Stimulated activated CD8-positive, alpha-beta memory T cell treated with anti-CD3 and anti-CD28 coated beads, Interleukin-4, amount 100 ng/mL, for 24 hours (primary cell): ENCODE data around the gene SMARCA4.
"Not testable (repeated sequence)": the region's sequence is repeated elsewhere in the genome, so short reads cannot be mapped to it uniquely, and the experiment has no call there.

ENCODE experiments used
- DNase-seq: peaks from one replicate; pipeline ENCODE4 v3.0.0-alpha.2; 2020; ENCODE audit warnings: low read depth

The SMARCA4 gene

DNA sequence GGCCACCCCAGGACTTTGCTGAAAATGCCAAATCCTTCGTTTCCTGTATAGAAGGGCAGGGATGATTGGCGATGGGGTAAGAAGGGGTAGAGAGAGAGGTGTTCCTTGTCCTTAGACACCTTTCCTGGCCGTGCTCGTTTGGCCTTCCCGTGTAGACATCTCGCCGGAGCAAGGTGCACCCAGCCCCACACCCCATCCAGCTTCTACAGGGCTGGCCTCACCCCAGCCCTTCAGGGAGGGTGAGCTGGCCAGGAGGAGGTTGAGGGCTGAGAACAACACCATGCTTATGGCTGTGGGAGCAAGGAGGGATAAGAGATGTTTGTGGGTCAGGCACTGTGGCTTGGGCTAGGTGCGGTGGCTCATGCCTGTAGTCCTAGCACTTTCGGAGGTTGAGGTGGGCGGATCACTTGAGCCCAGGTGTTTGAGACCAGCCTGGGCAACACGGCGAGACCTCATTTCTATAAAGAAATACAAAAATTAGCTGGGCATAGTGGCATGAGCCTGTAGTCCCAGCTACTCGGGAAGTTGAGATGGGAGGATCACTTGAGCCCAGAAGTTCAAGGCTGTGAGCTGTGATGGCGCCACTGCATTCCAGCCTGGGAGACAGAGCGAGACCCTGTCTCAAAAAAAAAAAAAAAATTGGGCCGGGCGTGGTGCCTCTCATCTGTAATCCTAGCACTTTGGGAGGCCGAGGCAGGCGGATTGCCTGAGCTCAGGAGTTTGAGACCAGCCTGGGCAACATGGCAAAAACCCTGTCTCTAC, 15.5 kb downstream of the SMARCA4 start:
- no peak for DNase-seq

DNA sequence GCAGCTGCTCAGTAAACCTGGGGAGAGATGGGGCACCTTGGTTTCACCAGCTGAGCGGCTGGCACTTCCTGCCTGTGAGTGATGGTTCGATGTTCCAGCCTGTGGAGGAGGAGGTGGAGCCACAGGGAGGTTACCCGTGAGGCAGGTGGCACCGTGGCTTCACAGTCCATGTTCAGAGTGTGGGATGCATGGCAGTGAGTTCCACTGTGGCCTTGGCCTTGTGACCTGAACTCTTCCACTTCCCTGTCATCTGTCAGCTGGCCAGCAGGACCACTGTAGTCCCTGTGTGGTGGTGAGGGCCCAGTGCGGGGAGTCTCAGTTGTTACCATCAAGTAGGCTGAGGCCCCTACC, 16.9 kb downstream of the SMARCA4 start:
- no peak for DNase-seq

DNA sequence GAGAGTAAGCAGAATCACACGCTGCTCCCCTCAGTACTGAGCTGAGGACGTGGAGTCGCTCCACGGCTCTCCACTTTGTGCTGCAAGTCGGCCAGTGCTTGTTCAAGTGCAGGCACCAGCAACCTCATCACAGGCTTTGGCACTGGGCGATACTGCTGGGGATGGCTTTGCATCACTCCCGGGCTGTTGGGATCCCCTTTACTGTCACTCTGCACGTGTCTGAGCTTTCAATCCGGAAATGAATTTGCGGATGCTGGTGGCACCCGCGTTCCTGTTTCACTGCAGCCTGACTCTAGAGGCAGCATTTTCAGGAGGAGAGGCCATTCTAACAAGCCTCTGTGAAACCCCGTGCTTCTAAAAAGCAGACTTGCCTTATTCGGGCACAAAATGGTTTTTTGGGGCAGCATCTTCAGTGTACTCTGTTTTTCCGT, 19.1 kb downstream of the SMARCA4 start:
- DNase-seq: no peak

DNA sequence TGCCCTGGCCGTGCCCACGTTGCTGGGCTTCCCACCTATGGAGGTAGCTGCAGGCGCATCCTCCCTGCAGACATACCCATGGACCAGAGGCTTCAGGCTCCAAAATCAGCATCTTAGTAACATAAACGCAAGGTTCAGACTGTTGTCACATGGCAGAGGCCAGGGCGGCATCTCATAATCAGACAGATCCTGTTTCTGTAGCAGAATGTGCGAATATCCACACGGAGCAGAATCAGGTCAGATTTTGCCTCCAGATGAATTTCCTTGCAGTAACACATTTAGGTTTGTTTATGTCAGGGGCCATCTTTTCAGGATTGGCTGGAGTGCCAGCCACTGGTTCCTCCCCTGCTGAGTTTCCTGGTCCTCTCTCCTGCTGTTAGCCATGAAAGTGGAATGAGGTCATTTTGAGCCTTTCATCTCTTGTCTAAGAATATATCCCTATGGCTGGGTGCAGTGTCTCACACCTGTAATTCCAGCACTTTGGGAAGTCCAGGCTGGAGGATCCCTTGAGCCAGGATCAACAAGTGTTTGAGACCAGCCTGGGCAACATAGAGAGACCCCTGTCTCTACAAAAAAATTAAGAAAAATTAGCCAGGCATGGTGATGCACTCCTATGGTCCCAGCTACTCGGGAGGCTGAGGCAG, 20.5 kb downstream of the SMARCA4 start:
- DNase-seq: no peak

DNA sequence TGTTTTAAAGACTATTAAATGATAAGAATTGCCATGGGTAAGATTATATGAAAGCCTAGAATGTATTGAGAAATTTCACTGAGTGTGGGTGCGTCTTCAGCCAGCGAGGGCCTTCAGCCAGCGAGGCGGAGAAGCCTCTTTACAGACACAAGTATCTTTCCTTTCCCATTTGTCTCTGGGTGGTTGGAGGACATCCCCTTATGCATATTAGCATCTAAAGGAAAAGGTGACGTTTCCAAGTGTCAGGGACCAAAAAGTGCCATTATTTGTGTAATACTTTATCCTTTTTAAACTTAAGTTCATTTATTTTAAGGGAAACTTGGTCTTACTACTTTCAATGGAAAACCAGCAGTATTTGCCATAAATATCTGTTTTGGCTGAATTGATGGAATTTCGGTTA, 22.2 kb downstream of the SMARCA4 start:
- no peak for DNase-seq

DNA sequence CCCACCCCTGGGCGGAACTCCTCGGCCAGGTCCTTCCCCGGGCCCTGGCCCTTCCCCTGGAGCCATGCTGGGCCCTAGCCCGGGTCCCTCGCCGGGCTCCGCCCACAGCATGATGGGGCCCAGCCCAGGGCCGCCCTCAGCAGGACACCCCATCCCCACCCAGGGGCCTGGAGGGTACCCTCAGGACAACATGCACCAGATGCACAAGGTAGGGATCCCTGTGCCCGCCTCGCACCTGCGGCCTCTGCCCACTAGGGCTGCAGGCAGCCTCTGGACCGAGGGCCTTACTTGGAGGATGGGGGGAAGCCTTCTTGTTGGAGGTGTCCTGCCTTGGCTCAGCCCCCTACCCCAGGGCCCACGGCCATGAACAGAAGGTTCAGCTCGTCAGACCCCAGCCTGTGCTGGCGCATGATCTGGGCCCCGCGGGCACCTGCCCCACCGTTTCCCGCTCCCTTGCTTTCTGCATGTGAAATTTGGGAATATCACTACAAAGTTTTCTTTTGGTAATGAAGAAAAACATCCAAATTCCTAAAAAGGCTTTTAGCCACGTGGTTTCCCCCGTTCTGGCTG, 23.4 kb downstream of the SMARCA4 start:
- no peak for DNase-seq

DNA sequence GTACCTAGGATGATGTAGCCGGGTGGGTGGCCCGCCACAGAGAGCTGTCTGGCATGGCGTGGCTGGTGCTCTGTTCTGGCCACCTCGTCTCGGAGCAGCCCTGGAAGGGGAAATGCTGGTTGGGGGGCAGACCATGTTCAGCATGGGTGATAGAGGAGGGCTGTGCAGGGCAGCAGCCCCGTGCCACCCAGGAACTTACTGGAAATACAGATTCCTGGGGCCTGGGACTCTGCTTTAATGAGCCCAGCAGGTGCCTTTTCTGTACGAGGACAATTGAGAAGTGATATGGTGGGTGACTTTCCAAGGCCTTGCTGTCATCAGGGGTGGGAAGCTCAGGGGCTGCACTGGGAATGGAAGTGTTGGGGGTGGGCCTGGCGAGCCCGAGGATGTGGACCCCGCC, 24.7 kb downstream of the SMARCA4 start:
- DNase-seq: no peak

DNA sequence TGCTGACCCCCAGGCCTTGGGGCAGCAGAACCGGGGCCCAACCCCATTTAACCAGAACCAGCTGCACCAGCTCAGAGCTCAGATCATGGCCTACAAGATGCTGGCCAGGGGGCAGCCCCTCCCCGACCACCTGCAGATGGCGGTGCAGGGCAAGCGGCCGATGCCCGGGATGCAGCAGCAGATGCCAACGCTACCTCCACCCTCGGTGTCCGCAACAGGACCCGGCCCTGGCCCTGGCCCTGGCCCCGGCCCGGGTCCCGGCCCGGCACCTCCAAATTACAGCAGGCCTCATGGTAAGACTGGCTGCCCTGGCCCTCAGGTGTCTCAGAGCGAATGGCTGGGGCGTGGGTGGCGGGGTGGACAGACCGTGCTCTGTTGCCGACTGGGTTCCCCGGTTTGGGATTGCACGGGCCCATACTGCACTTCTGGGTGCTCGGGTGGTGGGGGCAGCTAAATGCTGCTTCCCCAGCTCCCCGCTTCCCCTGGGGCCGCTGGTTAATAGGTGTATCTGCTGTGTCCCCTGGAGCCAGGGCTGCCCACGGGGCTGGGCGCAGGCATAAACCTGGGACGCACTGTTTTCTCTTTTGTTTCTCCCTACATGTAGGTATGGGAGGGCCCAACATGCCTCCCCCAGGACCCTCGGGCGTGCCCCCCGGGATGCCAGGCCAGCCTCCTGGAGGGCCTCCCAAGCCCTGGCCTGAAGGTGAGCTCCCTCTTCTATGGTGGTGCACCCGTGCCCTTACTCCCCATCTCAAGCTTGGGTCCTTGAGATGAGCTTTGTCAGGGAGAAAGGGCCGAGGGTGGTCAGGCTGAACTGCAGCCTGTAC, 25.7 kb downstream of the SMARCA4 start:
- DNase-seq: no peak

DNA sequence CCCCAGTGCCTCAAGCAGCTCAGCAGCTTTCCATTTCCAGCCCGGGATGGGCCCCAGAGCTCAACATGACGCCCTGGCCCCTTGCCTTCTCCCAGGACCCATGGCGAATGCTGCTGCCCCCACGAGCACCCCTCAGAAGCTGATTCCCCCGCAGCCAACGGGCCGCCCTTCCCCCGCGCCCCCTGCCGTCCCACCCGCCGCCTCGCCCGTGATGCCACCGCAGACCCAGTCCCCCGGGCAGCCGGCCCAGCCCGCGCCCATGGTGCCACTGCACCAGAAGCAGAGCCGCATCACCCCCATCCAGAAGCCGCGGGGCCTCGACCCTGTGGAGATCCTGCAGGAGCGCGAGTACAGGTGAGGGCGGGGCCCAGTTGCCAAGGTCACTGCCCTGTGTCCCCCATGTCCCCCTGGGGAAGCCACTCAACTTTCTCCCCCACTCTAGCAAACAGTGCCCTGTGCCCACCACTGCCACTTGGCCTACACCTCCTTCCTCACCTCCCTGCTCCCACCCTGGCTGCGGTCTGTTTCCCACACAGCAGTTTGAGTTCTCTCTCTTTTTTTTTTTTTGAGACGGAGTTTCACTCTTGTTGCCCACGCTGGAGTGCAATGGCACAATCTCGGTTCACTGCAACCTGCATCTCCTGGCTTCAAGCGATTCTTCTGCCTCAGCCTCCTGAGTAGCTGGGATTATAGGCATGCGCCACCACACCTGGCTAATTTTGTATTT, 26.9 kb downstream of the SMARCA4 start:
- DNase-seq: no peak

DNA sequence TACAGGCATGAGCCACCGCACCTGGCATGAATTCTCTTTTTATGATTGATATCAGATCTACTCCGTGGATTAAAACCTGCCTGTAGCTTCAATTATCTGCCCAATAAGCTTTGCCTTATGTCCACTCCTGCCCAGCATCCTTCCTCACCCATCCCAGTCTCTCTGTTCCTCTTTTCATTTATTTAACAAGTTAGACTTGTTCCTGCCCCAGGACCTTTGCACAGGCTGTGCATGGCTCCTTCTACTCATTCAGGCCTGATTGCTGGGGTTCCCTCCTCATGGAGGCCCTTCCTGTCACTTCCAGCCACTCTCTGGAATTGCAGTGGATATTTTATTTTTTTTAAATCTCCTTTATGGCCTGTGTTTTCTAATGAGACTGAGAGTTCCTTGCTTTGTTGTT, 27.6 kb downstream of the SMARCA4 start:
- no peak for DNase-seq

DNA sequence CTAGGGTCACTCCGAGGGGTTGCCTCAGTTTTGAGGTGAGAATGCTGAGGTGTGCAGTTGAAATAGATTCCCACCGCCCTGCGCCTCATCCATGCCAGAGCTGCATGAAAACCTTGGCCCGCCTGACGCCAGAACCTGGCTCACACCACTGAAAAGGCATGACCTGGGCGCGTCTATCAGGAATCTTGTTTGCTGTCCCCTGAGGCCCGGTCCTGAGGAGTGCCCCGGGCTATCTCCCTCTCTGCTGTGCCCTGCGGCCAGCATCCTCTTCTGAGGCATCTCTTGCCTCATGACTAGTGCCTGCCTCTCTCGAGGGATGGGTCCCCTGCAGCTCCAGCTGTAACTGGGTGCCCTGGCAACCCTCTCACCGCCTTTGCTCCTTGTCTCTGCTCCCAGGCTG, 28.1 kb downstream of the SMARCA4 start:
- DNase-seq: no peak

DNA sequence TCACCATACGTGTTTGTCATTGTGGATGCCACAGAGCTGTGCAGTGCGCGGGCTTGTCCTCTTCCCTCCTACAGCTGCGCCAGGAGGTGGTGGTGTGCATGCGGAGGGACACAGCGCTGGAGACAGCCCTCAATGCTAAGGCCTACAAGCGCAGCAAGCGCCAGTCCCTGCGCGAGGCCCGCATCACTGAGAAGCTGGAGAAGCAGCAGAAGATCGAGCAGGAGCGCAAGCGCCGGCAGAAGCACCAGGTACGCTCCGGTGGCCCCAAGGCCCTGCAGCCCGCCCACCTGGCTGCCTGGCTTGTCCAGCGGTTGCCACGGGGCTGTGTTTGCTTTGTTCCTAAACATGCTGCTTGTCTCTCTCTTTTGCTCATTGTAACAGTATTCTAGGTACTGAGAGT, 30.2 kb downstream of the SMARCA4 start:
- DNase-seq: no peak

DNA sequence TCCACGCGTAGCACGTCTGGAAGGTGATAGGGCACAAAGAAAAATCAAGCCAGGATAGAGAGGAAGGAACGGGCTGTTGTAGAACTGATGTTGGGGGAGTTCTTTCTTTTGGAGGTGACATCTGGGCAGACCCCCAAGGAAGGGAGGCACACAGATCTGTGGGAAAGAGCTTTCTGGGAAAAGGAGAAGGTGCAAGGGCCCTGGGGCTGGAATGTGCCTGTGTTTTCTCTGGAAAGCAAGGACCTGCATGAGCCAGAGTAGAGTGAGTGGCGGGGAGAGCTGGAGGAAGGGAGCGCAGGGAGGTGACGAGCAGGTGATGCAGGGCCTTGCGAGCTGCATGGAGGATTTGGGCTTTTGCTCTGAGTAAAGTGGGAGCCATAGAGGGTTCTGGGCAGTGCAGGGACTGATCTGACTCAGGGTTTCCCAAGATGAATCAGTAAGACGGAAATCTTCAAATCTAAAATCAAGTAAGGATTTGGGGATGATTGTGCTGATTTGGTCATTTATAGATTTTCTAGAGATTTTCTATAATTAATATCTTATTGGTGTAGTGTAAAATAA, 30.8 kb downstream of the SMARCA4 start:
- no peak for DNase-seq

DNA sequence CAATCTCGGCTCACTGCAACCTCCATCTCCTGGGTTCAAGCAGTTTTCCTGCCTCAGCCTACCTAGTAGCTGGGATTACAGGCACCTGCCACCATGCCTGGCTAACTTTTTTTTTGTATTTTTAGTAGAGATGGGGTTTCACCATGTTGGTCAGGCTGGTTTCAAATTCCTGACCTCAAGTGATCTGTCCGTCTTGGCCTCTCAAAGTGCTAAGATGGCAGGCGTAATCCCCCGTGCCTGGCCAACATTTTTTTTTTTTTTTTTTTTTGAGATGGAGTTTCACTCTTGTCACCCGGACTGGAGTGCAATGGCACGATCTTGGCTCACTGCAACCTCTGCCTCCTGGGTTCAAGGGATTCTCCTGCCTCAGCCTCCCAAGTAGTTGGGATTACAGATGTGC, 31.3 kb downstream of the SMARCA4 start:
- DNase-seq: not testable (repeated sequence)

DNA sequence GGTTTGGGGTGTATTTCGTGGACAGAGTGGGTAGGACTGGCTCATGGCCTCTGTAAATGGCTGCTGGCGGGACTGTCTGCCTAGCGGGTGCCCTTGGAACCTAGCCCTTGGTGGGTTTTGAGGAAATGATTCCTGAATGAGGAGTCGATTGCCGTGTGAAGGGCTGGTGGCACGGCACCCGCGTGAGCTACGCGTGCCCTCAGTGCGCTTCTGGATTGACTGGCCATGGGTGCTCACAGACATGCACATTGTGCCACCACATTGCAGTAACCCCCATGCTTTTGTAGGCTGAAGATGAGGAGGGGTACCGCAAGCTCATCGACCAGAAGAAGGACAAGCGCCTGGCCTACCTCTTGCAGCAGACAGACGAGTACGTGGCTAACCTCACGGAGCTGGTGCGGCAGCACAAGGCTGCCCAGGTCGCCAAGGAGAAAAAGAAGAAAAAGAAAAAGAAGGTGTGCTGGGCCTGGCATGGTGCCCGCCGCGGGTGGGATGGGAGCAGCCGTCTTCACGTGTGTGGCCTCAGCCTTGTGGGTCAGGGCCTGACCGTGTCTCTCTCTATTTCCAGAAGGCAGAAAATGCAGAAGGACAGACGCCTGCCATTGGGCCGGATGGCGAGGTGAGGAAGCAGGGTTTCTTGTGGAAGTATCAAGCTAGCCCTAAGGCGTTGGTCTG, 35.2 kb downstream of the SMARCA4 start:
- DNase-seq: no peak

DNA sequence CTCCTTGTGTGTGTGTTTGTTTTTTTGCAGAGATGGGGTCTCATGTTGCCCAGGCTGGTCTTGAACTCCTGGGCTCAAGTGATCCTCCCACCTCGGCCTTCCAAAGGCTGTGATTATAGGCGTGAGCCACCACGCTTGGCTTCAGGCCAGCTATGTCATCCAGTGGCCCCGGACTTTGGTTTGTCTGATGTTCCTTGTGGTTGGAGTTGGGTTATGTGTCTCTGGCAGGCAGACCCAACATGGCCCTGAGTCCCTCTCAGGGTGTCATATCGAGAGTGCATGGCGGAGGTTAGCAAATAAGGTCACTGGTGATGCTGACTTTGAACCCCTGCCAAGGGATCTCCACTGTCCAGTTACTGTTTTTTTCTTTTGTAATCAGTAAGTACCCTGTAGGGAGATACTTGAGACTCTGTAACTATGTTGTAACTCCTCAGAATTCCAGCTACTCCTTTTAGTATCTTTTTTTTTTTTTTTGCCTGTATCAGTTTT, 37.3 kb downstream of the SMARCA4 start:
- no peak for DNase-seq

DNA sequence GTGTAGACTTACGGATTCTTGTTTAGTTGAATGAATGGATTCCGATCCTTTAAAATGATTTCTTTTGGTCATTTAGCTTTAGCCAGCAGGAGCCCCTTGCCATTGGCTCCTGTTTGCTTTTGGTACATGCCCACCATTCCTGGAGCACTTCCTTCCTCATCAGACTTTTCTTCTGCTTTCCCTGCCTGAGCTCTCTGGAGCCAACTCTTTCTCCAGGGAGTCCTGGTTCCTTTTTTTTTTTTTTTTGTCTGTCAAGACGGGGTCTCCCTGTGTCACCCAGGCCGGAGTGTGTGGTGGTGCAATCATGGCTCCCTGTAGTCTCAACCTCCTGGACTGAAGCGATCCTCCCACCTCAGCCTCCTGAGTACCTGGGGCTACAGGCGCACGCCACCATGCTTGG, 37.8 kb downstream of the SMARCA4 start:
- DNase-seq: no peak

DNA sequence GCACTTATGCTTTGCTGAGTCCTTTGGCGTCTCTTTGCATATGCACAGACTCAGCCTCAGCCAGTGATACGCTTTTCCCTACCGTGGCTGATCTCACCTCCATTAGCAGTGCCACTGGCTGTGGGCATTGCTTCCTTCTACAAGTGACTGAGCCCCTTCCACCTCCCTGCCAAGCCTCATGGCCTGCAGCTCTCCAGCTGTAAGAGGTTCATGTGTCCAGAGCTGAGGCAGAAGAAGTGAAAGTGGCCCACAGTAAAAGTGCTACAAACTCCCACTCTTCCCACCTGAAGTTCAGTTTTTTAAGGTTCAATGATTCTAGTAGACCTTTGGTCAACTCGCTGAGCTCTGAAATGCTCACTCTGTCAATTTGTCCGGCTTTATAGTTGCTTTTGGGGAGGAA, 44.7 kb downstream of the SMARCA4 start:
- no peak for DNase-seq

DNA sequence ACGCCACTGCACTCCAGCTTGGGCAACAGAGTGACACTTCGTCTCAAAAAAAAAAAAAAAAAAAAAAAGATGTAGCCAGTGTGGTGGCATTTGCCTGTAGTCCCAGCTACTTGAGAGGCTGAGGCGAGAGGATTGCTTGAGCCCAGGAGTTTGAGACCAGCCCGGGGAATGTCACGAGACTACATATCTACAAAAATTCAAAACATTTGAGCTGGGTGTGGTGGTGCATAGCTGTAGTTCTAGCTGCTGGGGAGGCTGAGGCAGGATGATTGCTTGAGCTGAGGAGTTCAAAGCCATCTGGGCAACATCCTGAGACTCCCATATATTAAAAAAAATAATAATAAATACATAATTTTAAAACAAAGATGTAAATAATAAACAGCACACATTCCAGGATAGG, 46.6 kb downstream of the SMARCA4 start:
- DNase-seq: no peak

DNA sequence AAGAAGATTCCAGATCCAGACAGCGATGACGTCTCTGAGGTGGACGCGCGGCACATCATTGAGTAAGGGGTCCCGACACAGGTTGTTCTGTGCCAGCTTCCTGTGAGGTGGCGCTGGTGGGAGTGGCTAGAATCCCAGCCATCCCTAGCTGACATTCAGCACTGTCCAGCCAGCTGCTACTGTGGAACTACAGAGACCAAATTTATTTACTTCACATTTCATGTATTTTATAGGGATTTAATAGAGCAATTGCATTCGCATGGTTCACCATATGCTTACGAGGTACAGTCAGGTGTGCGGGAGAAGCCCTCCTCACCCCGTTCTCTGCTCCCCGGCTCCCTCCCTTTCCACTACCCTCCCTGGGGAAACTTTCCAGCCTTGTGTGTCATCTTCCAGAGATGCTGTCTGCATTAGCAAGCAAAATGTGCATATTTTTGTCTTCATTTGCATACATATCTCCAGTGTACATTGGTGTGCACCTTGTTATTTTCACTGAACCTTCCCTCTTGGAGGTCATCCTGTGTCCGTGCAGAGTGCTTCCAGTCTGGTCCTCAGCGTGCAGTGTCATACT, 47.2 kb downstream of the SMARCA4 start:
- no peak for DNase-seq

DNA sequence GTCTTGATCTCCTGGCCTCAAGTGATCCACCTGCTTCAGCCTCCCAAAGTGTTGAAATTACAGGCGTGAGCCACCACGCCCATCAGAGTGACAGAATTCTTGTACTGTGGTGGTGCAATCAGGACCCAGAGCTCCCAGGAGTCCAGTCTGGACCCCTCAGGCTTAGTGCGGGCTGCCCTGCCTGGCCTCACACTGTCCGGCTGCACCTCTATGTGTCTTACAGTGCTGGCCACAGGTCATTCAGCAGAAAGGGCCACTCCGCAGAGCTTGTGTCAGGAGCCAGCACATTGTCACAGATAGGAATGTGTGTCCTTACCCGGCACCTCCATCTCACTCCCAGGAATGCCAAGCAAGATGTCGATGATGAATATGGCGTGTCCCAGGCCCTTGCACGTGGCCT, 49.2 kb downstream of the SMARCA4 start:
- no peak for DNase-seq
